Embryonic facial prominence (tissue), 1 donor: ENCODE measurements around the gene EPN2.

Experiments used
- DNase-seq: peaks from one replicate; pipeline ENCODE4 v3.0.0-alpha.2; 2016; ENCODE audit errors: extremely low spot score

Gene EPN2

GRCh38 chr17:19365833-19366636 is 128.9 kb downstream of the EPN2 start:
- DNase-seq: no peak

- no peak for DNase-seq
Measured at GRCh38 chr17:19366637-19366972, 129.4 kb downstream of the EPN2 start.

- DNase-seq: no peak
Measured at GRCh38 chr17:19368229-19368628, 131.1 kb downstream of the EPN2 start.

GRCh38 chr17:19369107-19369778 is 132.1 kb downstream of the EPN2 start:
- DNase-seq: no peak

- DNase-seq: no peak
Measured at GRCh38 chr17:19369846-19370492, 132.8 kb downstream of the EPN2 start.

GRCh38 chr17:19370493-19370960 is 133.4 kb downstream of the EPN2 start:
- DNase-seq: no peak

GRCh38 chr17:19371259-19372010 is 134.3 kb downstream of the EPN2 start:
- no peak for DNase-seq

- DNase-seq: no peak
Measured at GRCh38 chr17:19372011-19372370, 134.8 kb downstream of the EPN2 start.

GRCh38 chr17:19372439-19372838 is 135.3 kb downstream of the EPN2 start:
- no peak for DNase-seq

- DNase-seq: no peak
Measured at GRCh38 chr17:19372866-19373504, 135.8 kb downstream of the EPN2 start.

- no peak for DNase-seq
Measured at GRCh38 chr17:19374136-19374535, 137.0 kb downstream of the EPN2 start.

GRCh38 chr17:19375732-19376131 is 138.6 kb downstream of the EPN2 start:
- DNase-seq: no peak

- DNase-seq: no peak
Measured at GRCh38 chr17:19376811-19377210, 139.6 kb downstream of the EPN2 start.

- peak; percentile 96 for DNase-seq
Measured at GRCh38 chr17:19377602-19378415, 140.6 kb downstream of the EPN2 start.

GRCh38 chr17:19378416-19379360 is 141.5 kb downstream of the EPN2 start, which contains the start of gene MAPK7:
Gene MAPK7, plus strand, starts transcription at chr17:19378498. Its CDS starts 403 bp downstream, at chr17:19378901.
- DNase-seq: no peak

- no peak for DNase-seq
Measured at GRCh38 chr17:19379361-19380065, 142.3 kb downstream of the EPN2 start.

- DNase-seq: no peak
Measured at GRCh38 chr17:19380481-19381301, 143.5 kb downstream of the EPN2 start.

GRCh38 chr17:19381361-19381740 is 144.2 kb downstream of the EPN2 start:
- DNase-seq: no peak
